ENCODE measurements around the gene ANAPC16.

- no peak for TF ChIP-seq POLR2AphosphoS5 (IDR thresholded peaks at IDR 0.05; ENCODE audit: low read depth, low read length)
- no peak for TF ChIP-seq POLR2A (IDR thresholded peaks at IDR 0.05; ENCODE audit: low read depth, low read length)
Measured at GRCh38 chr10:72206511-72207229, 9.1 kb upstream of the ANAPC16 start.
